HG03565 (cell line): ENCODE data around the gene CNOT9.
"Not testable (repeated sequence)": the region's sequence is repeated elsewhere in the genome, so short reads cannot be mapped to it uniquely, and the experiment has no call there.

ENCODE experiments used
- ATAC-seq: cut with Tn5 transposase; IDR thresholded peaks from one replicate; pipeline ENCODE4 v1.9.1; 2021; ENCODE audit warnings: mild to moderate bottlenecking, moderate library complexity; ENCODE audit not compliant: unreplicated experiment

CNOT9 gene

GRCh38 chr2:218568190-218569037 lies at the start of gene CNOT9, which contains the start of gene USP37:
TSS of gene CNOT9 (plus strand) at chr2:218568839. CDS start at chr2:218568955, 116 bp downstream.
TSS of gene USP37 (minus strand) at chr2:218568351. CDS start at chr2:218558653, 9,698 bp downstream.
- ATAC-seq = peak; percentile 55

GRCh38 chr2:218518876-218519275 lies 49.8 kb upstream of the CNOT9 start:
- no peak for ATAC-seq

- no peak for ATAC-seq
These were observed 45.0 kb upstream of the CNOT9 start for GRCh38 chr2:218523651-218524050.

GRCh38 chr2:218528409-218528808 lies 40.2 kb upstream of the CNOT9 start:
- not testable (repeated sequence) for ATAC-seq

- no peak for ATAC-seq
These were observed 38.6 kb upstream of the CNOT9 start for GRCh38 chr2:218529990-218530389.

GRCh38 chr2:218536804-218537494 lies 31.7 kb upstream of the CNOT9 start:
- no peak for ATAC-seq

- no peak for ATAC-seq
These were observed 28.6 kb upstream of the CNOT9 start for GRCh38 chr2:218540015-218540414.

GRCh38 chr2:218546012-218546411 lies 22.6 kb upstream of the CNOT9 start:
- ATAC-seq = no peak

GRCh38 chr2:218547511-218547910 lies 21.1 kb upstream of the CNOT9 start:
- ATAC-seq = no peak

- no peak for ATAC-seq
These were observed 20.7 kb upstream of the CNOT9 start for GRCh38 chr2:218547978-218548377.

- ATAC-seq = not testable (repeated sequence)
These were observed 14.4 kb upstream of the CNOT9 start for GRCh38 chr2:218554225-218554624.

GRCh38 chr2:218555527-218555926 lies 13.1 kb upstream of the CNOT9 start:
- ATAC-seq = no peak

- no peak for ATAC-seq
These were observed 10.7 kb upstream of the CNOT9 start for GRCh38 chr2:218557941-218558340.

- no peak for ATAC-seq
These were observed 9.7 kb upstream of the CNOT9 start for GRCh38 chr2:218558986-218559385.

- no peak for ATAC-seq
These were observed 4.6 kb upstream of the CNOT9 start for GRCh38 chr2:218564056-218564455.

GRCh38 chr2:218566296-218566695 lies 2.3 kb upstream of the CNOT9 start:
- no peak for ATAC-seq

GRCh38 chr2:218567797-218568189 lies 846 bp upstream of the CNOT9 start:
- ATAC-seq = peak; percentile 20

- peak; percentile 27 for ATAC-seq
These were observed 396 bp downstream of the CNOT9 start for GRCh38 chr2:218569038-218569431.

- ATAC-seq = no peak
These were observed 1.2 kb downstream of the CNOT9 start for GRCh38 chr2:218569661-218570500.

GRCh38 chr2:218570850-218571249 lies 2.2 kb downstream of the CNOT9 start:
- ATAC-seq = no peak

GRCh38 chr2:218576854-218577253 lies 8.2 kb downstream of the CNOT9 start:
- ATAC-seq = no peak
